H1 (cell line): Measurements from ENCODE around the gene BPIFB6. TPM values are rescaled to one million over a fixed set of nuclear protein-coding genes. Genes with fewer than 3 reads are reported as not detected.

ENCODE experiments used
- CTCF ChIA-PET: fragments of 300-600 bp; sonication (Branson Sonifier 250); formaldehyde crosslinking; loops from one replicate; lab custom pipeline; 2021; ENCODE audit not compliant: partially characterized antibody; lab: Charles Lee
- POLR2A ChIA-PET: fragments of 300-600 bp; sonication (Branson Sonifier 250); formaldehyde crosslinking; loops from one replicate; lab custom pipeline; 2021; ENCODE audit warnings: inconsistent platforms; ENCODE audit not compliant: partially characterized antibody; lab: Charles Lee
- DNase-seq, 2 experiments: peaks; one replicate each; pipeline versions ENCODE4 v3.0.0 to v3.0.0-alpha.2; 2010 to 2022; ENCODE audit warnings: low spot score in 2 of 2, low read depth in 1 of 2, mixed read lengths in 1 of 2
- FAIRE-seq: peaks from 2 replicates; lab custom pipeline; 2011; peaks lifted over from hg19 to GRCh38; lab: Jason Lieb, UNC
- H2AFZ ChIP-seq: 2 replicates; pipeline ENCODE4 v1.8.1; 2012; ENCODE audit warnings: low read length, inconsistent platforms
- H2AK5ac ChIP-seq: 2 replicates; pipeline ENCODE4 v1.6.1; 2013; ENCODE audit warnings: low read depth, low read length
- H2BK120ac ChIP-seq: replicated peaks from 2 replicates; pipeline ENCODE3; 2013; ENCODE audit warnings: low read depth, low read length, inconsistent platforms
- H2BK12ac ChIP-seq: 2 replicates; pipeline ENCODE4 v1.6.1; 2013; ENCODE audit warnings: low read depth, low read length
- H2BK15ac ChIP-seq: 2 replicates; pipeline ENCODE4 v1.6.1; 2013; ENCODE audit warnings: low read length
- H2BK20ac ChIP-seq: 2 replicates; pipeline ENCODE4 v1.6.1; 2013; ENCODE audit warnings: low read length
- H2BK5ac ChIP-seq: 2 replicates; pipeline ENCODE4 v1.6.1; 2013; ENCODE audit warnings: low read depth, low read length
- H3K14ac ChIP-seq: 2 replicates; pipeline ENCODE4 v1.6.1; 2013; ENCODE audit warnings: inconsistent platforms; ENCODE audit not compliant: insufficient read length
- H3K18ac ChIP-seq: 2 replicates; pipeline ENCODE4 v1.6.1; 2013; ENCODE audit warnings: low read length; ENCODE audit errors: extremely low read depth
- H3K23ac ChIP-seq: 2 replicates; pipeline ENCODE4 v1.6.1; 2013; ENCODE audit warnings: inconsistent platforms; ENCODE audit not compliant: insufficient read length
- H3K23me2 ChIP-seq: 2 replicates; pipeline ENCODE4 v1.6.1; 2013; ENCODE audit warnings: low read depth, low read length
- H3K27ac ChIP-seq: 2 replicates; pipeline ENCODE4 v1.6.1; 2011; ENCODE audit warnings: low read depth, low read length, inconsistent platforms
- H3K27me3 ChIP-seq, 4 experiments: replicated peaks in 1 of 4; 1 replicate in 1 of 4; 2 replicates in 3 of 4; pipeline versions ENCODE4 v1.6.1 to v1.8.1; 2011 to 2013; ENCODE audit warnings: low read length in 3 of 4, mild to moderate bottlenecking in 3 of 4, inconsistent platforms in 2 of 4, mixed read lengths in 2 of 4, moderate library complexity in 1 of 4; ENCODE audit not compliant: control insufficient read depth in 3 of 4, insufficient read depth in 3 of 4; ENCODE audit errors: extremely low read depth in 1 of 4
- H3K36me3 ChIP-seq, 4 experiments: 2 replicates each; pipeline versions ENCODE4 v1.6.1 to v1.8.1; 2011 to 2013; ENCODE audit warnings: mild to moderate bottlenecking in 4 of 4, low read length in 3 of 4, moderate library complexity in 2 of 4, control low read depth in 1 of 4, inconsistent platforms in 1 of 4; ENCODE audit not compliant: insufficient read depth in 4 of 4, control insufficient read depth in 2 of 4
- H3K4ac ChIP-seq: replicated peaks from 2 replicates; pipeline ENCODE3; 2013; ENCODE audit warnings: low read length, low read depth, mixed read lengths, inconsistent platforms; ENCODE audit not compliant: insufficient read length
- H3K4me1 ChIP-seq, 4 experiments: replicated peaks in 1 of 4; 1 replicate in 1 of 4; 2 replicates in 3 of 4; pipeline versions ENCODE4 v1.6.1 to v1.8.1; 2011 to 2013; ENCODE audit warnings: low read length in 3 of 4, inconsistent platforms in 2 of 4, mixed read lengths in 1 of 4; ENCODE audit not compliant: insufficient read depth in 4 of 4, control insufficient read depth in 3 of 4
- H3K4me2 ChIP-seq, 2 experiments: 2 replicates each; pipeline versions ENCODE4 v1.6.1 to v1.8.1; 2011 to 2013; ENCODE audit warnings: low read depth in 2 of 2, low read length in 2 of 2, control low read depth in 1 of 2, inconsistent platforms in 1 of 2, mild to moderate bottlenecking in 1 of 2; ENCODE audit not compliant: insufficient read depth in 1 of 2
- H3K4me3 ChIP-seq, 4 experiments: fragments of 200-600, 300-600 bp in 1 of 4; sonication (generic), shearing (Covaris generic), sonication (Bioruptor Twin) in 1 of 4; 2 replicates each; pipeline versions ENCODE4 v1.5.1 to v1.8.1; 2011 to 2016; ENCODE audit warnings: low read length in 4 of 4, low read depth in 3 of 4, control low read depth in 2 of 4, inconsistent platforms in 2 of 4, mild to moderate bottlenecking in 2 of 4, mixed read lengths in 1 of 4, moderate library complexity in 1 of 4; ENCODE audit not compliant: insufficient read depth in 2 of 4; ENCODE audit errors: extremely low read depth in 1 of 4
- H3K56ac ChIP-seq: replicated peaks from 2 replicates; pipeline ENCODE3; 2013; ENCODE audit warnings: low read depth, mild to moderate bottlenecking, mixed read lengths, low read length, inconsistent platforms; ENCODE audit not compliant: insufficient read length
- H3K79me1 ChIP-seq: 2 replicates; pipeline ENCODE4 v1.6.1; 2013; ENCODE audit warnings: low read depth, low read length, control low read depth
- H3K79me2 ChIP-seq, 2 experiments: 2 replicates each; pipeline versions ENCODE4 v1.6.1 to v1.8.1; 2012 to 2013; ENCODE audit warnings: low read length in 2 of 2, mild to moderate bottlenecking in 2 of 2, inconsistent platforms in 1 of 2; ENCODE audit not compliant: insufficient read depth in 2 of 2, control insufficient read depth in 1 of 2
- H3K9ac ChIP-seq, 4 experiments: replicated peaks in 1 of 4; 1 replicate in 1 of 4; 2 replicates in 3 of 4; pipeline versions ENCODE4 v1.6.1 to v1.8.1; 2011 to 2013; ENCODE audit warnings: low read depth in 3 of 4, low read length in 3 of 4, control low read depth in 2 of 4, mild to moderate bottlenecking in 2 of 4, moderate library complexity in 2 of 4, inconsistent platforms in 1 of 4; ENCODE audit errors: extremely low read depth in 1 of 4
- H3K9me3 ChIP-seq, 2 experiments: 2 replicates each; pipeline versions ENCODE4 v1.6.1 to v1.8.1; 2012 to 2013; ENCODE audit warnings: mild to moderate bottlenecking in 2 of 2, moderate library complexity in 2 of 2, control low read depth in 1 of 2, inconsistent platforms in 1 of 2, low read depth in 1 of 2, low read length in 1 of 2, mixed read lengths in 1 of 2; ENCODE audit not compliant: insufficient read depth in 2 of 2
- H4K20me1 ChIP-seq, 2 experiments: replicated peaks in 1 of 2; 2 replicates each; pipeline versions ENCODE3 to v1.8.1; 2011 to 2013; ENCODE audit warnings: inconsistent platforms in 2 of 2, low read length in 2 of 2, mild to moderate bottlenecking in 1 of 2; ENCODE audit not compliant: insufficient read depth in 2 of 2, control insufficient read depth in 1 of 2
- H4K5ac ChIP-seq: 2 replicates; pipeline ENCODE4 v1.6.1; 2013; ENCODE audit warnings: low read length, low read depth, mixed read lengths, inconsistent platforms; ENCODE audit not compliant: insufficient read length
- H4K8ac ChIP-seq: 2 replicates; pipeline ENCODE4 v1.8.0; 2013; ENCODE audit warnings: mild to moderate bottlenecking, moderate library complexity, low read length, inconsistent platforms; ENCODE audit not compliant: insufficient read depth; ENCODE audit errors: extremely low read depth
- H4K91ac ChIP-seq: replicated peaks from 2 replicates; pipeline ENCODE3; 2013; ENCODE audit warnings: low read length, mixed read lengths, inconsistent platforms; ENCODE audit not compliant: insufficient read length
- ATF2 ChIP-seq: IDR thresholded peaks from 2 replicates; pipeline ENCODE4 v1.6.1; 2012; ENCODE audit warnings: low read length, inconsistent platforms
- CBX8 ChIP-seq: fragments of 300-800, 300-1000 bp; sonication (generic); IDR thresholded peaks from 2 replicates; pipeline ENCODE4 v1.7.1; 2016; ENCODE audit warnings: low read depth, low read length, borderline replicate concordance
- FOSL1 ChIP-seq: IDR thresholded peaks from 2 replicates; pipeline ENCODE4 v1.6.1; 2011; ENCODE audit warnings: mild to moderate bottlenecking, low read depth, low read length, moderate library complexity; ENCODE audit not compliant: insufficient read depth
- POLR2A ChIP-seq, 2 experiments: IDR thresholded peaks; 1 replicate in 1 of 2; 2 replicates in 1 of 2; pipeline ENCODE4 v1.6.1; 2011; ENCODE audit warnings: low read depth in 2 of 2, low read length in 2 of 2, mild to moderate bottlenecking in 2 of 2; ENCODE audit errors: control extremely low read depth in 1 of 2
- WGBS, 2 experiments: shearing (Covaris generic) in 1 of 2; methylation state at CpG; one replicate each; pipeline versions ENCODE4 v1.1.6 to v1.1.7; 2013 to 2015; ENCODE audit warnings: low lambda C conversion rate in 2 of 2, mixed read lengths in 2 of 2, inconsistent platforms in 1 of 2, low coverage in 1 of 2, missing lambda C conversion rate in 1 of 2; ENCODE audit not compliant: insufficient replicate concordance in 2 of 2, insufficient coverage in 1 of 2, insufficient read length in 1 of 2; ENCODE audit errors: extremely low coverage in 1 of 2, missing lambda C conversion rate in 1 of 2; 5-methylcytosine and 5-hydroxymethylcytosine counted together
- polyA plus RNA-seq, 7 experiments: library from polyadenylated mRNA; depleted of rRNA in 3 of 7; stranded (reverse) in 5 of 7; unstranded in 2 of 7; fragments of >200 nt in 5 of 7; fragments of 200-250 nt in 2 of 7; gene quantifications; 1 replicate in 5 of 7; 2 replicates in 1 of 7; 4 replicates in 1 of 7; pipeline versions ENCODE4 v1.2.1 to v1.2.3, GENCODE V29; 2011 to 2013; ENCODE audit warnings: missing spikeins in 2 of 7, mixed read lengths in 2 of 7
- total RNA-seq: library from RNA; stranded (reverse); fragmentation: NEBNext Ultra II Directional; extraction: Animal tissue kit (Norgen Biotek cat#: 25700); gene quantifications from 2 replicates; pipeline ENCODE4 v1.2.1, GENCODE V29; 2021

Gene BPIFB6
- total and polyA plus RNA-seq, 2 of the 8 experiments (the other 6 are each of a cell fraction or from before 2014, with no cell fraction given), result not detected

- Histone ChIP-seq H2BK20ac (no peak overlapping the region), H3K79me1 (no peaks in the 10 kb centered on the region), H3K79me2 (no peaks in the 10 kb centered on the region), H3K4ac (no peak overlapping the region), H3K4me3 (no peak overlapping the region), H2BK5ac (no peak overlapping the region), H3K18ac (no peak overlapping the region), H3K23ac (no peak overlapping the region), H3K9me3 (0 out of 4 replicates have a peak, but pooled peaks cover 0 to 3% of the 10 kb centered on the region in 2 experiments), H3K27me3 (no peaks in the 10 kb centered on the region), H3K14ac (no peak overlapping the region), H3K36me3 (no peaks in the 10 kb centered on the region), H2BK12ac (no peak overlapping the region), H4K20me1 (no peaks in the 10 kb centered on the region), H3K4me2 (no peak overlapping the region), H3K23me2 (no peaks in the 10 kb centered on the region), H3K27ac (no peak overlapping the region), H2BK120ac (no peak overlapping the region), H2AFZ (no peak overlapping the region), H2AK5ac (no peak overlapping the region), H3K9ac (no peak overlapping the region), H3K56ac (no peak overlapping the region), H4K5ac (no peak overlapping the region), H2BK15ac (no peak overlapping the region), H3K4me1 (peaks cover 0 to 4% (median 2%) of the 10 kb centered on the region in 4 experiments; a peak in 3 of 7 replicates), H4K91ac (no peak overlapping the region), H4K8ac (no peak overlapping the region)
- DNase-seq (no peak), FAIRE-seq (no peak)
- 67% methylated on average over 4 of the region's 4 CpGs; no CpG with 5 or more reads in 1 of the 2 experiments for WGBS, 2 experiments
- ChIA-PET CTCF (no interaction called here), POLR2A (no interaction called here)
- TF ChIP-seq FOSL1 (no peak), CBX8 (no peak), ATF2 (no peak), POLR2A (IDR thresholded peaks at IDR 0.05; ENCODE audit: control extremely low read depth in 1 of 2, low read depth in 2 of 2, low read length in 2 of 2) (no peak)
Measured at GRCh38 chr20:33051333-33051732, 19.9 kb downstream of the BPIFB6 start.
